SU-DHL-6 (cell line): ENCODE measurements around the gene LCTL.

ENCODE experiments used
- EZH2phosphoT487 ChIP-seq: fragments of 200-600 bp; sonication (generic), shearing (Covaris generic); conservative IDR thresholded peaks from 2 replicates; pipeline ENCODE4 v1.6.1; 2018; ENCODE audit warnings: mild to moderate bottlenecking, antibody characterized with exemption, low read length, moderate library complexity, mixed read lengths
- TF ChIP-seq, protein P1 (sequence below): fragments of 200-600 bp; sonication (generic); IDR thresholded peaks from one replicate; pipeline ENCODE4 v1.5.1; 2017; ENCODE audit warnings: antibody characterized with exemption, mild to moderate bottlenecking, low read length, moderate library complexity; ENCODE audit not compliant: insufficient read depth, poor library complexity, severe bottlenecking

DNA sequence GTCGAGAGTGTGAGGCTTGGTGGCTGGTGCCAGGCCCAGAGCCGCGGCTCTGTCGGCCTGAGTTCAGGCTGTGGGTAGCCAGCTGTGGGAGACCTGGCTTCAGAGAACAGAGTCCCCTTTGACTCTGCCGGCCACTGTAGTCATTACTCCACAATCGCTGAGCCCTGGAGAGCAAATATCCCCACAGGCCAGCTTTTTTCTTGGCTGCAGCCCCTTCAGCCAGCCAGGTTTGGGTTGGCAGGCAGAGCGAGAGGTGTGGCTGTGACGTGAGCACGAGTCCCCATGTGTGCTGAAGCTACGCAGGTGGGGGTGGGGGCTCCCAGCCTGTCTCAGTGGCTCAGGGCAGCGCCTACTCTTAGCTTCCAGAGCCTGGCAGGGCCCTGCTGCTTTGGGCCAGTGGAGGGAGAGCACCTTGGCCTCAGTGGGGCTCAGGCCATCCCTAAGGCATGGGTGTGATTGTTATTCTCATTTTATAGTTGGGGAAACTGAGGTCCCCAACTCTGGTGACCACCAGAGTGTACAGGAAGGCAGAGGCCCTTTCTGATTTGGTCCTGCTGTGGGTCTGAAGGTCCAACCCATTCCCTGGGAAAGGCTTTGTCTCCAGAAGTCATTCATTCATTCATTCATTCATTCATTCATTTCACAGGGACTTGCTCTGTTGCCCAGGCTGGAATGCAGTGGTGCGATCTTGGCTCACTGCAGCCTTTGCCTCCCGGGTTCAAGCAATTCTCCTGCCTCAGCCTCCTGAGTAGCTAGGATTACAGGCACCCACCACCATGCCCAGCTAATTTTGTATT is 45.7 kb upstream of the LCTL start:
- TF ChIP-seq, protein P1, sequence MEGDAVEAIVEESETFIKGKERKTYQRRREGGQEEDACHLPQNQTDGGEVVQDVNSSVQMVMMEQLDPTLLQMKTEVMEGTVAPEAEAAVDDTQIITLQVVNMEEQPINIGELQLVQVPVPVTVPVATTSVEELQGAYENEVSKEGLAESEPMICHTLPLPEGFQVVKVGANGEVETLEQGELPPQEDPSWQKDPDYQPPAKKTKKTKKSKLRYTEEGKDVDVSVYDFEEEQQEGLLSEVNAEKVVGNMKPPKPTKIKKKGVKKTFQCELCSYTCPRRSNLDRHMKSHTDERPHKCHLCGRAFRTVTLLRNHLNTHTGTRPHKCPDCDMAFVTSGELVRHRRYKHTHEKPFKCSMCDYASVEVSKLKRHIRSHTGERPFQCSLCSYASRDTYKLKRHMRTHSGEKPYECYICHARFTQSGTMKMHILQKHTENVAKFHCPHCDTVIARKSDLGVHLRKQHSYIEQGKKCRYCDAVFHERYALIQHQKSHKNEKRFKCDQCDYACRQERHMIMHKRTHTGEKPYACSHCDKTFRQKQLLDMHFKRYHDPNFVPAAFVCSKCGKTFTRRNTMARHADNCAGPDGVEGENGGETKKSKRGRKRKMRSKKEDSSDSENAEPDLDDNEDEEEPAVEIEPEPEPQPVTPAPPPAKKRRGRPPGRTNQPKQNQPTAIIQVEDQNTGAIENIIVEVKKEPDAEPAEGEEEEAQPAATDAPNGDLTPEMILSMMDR: no peak
- TF ChIP-seq EZH2phosphoT487: no peak
